Adrenal gland (tissue), 5 donors: ENCODE results near the gene SORBS1.

Experiments
- POLR2A ChIP-seq, 2 donors: fragments of 450-650 bp; IDR thresholded peaks; one replicate each; pipeline ENCODE4 v1.6.1; 2017; ENCODE audit warnings: antibody characterized with exemption in 2 of 2, mild to moderate bottlenecking in 2 of 2, moderate library complexity in 1 of 2
- TF ChIP-seq, protein P1 (sequence below), 6 experiments: fragments of 450-650 bp in 4 of 6; fragments of 200-600 bp in 2 of 6; sonication (generic) in 1 of 6; IDR thresholded peaks; 1 replicate in 5 of 6; 2 replicates in 1 of 6; pipeline versions ENCODE4 v1.5.1 to v1.8.0; 2016 to 2021; ENCODE audit warnings: antibody characterized with exemption in 6 of 6, mild to moderate bottlenecking in 2 of 6, moderate library complexity in 1 of 6
- donor health status: DM: no; HTN: no; CAD: no.

DNA sequence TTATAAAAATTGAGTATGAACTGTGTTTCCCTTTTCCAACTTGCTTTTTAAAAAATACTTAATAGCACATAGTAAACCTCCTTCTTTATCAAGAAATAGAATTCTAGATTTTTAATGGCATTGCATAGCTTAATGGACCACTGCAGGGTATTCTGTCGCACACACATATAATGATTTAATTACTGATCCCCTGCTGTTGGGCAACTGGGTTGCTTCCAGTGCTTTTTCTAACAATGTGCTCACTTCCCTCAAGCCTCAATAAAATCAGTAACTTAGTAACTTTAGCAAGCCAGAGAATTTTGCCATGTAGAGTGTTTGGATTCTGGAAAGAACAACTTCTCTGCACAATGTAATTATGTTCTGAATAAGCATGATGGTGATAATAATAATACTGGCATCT, 221.3 kb downstream of the SORBS1 start:
- TF ChIP-seq, protein P1, sequence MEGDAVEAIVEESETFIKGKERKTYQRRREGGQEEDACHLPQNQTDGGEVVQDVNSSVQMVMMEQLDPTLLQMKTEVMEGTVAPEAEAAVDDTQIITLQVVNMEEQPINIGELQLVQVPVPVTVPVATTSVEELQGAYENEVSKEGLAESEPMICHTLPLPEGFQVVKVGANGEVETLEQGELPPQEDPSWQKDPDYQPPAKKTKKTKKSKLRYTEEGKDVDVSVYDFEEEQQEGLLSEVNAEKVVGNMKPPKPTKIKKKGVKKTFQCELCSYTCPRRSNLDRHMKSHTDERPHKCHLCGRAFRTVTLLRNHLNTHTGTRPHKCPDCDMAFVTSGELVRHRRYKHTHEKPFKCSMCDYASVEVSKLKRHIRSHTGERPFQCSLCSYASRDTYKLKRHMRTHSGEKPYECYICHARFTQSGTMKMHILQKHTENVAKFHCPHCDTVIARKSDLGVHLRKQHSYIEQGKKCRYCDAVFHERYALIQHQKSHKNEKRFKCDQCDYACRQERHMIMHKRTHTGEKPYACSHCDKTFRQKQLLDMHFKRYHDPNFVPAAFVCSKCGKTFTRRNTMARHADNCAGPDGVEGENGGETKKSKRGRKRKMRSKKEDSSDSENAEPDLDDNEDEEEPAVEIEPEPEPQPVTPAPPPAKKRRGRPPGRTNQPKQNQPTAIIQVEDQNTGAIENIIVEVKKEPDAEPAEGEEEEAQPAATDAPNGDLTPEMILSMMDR (IDR thresholded peaks at IDR 0.05): no peak
- no peak for TF ChIP-seq POLR2A (IDR thresholded peaks at IDR 0.05)
